ENCODE data around the gene MAEA.

Gene MAEA

DNA sequence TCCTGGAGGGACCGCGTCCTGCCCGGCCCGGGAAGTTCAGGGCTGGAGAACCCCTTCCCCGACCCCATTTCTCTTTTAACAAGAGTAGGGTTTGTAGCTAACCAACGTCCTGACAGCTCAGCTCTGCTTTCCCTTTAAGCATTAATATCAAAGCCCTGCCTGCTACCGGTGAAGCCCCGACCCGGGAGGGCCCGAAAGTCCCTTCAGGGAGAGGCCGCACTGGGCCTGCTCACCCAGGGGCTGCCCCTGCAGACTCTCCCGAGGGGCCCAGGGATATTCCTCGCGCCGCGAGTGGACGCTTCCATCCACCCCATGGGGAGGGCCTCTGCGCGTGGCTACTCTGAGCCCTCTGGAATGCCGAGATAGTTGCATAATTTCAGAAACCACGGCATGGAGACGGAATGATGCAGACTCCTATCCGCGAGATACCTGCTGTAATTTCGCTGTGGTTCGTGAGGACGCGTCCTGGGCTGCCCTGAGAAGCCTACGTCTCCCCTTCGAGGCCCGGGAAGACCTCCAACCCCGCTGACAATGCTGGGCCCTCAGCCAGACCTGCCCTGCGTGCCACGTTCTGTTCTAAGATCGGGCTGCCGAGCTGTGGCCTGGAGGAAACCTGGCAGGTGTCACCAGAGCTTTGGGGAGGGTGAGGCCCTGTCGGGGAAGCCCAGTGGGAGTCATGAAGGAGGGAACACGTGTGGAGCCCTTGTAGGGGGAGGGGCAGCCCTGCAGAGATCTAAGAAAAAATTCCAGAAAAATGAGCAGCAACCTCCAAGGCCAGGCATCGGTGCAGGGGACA, 39.8 kb upstream of the MAEA start:
- no peak for DNase-seq (ENCODE audit: low read depth, low spot score)

DNA sequence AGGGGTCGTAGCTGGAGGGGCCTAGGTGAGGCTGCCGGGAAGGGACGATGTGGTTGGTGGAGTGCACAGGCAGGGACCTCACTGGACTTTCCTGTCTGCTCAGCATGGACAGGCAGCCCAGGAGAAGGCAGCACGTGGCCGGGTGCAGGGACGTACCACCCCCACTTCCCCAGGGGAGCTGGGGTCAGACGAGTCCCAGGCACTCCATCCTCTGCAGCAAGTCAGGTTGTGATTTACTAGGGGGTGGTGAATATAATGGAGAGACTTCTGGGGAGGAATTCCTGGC, 39.2 kb upstream of the MAEA start:
- DNase-seq (ENCODE audit: low read depth, low spot score), result no peak

DNA sequence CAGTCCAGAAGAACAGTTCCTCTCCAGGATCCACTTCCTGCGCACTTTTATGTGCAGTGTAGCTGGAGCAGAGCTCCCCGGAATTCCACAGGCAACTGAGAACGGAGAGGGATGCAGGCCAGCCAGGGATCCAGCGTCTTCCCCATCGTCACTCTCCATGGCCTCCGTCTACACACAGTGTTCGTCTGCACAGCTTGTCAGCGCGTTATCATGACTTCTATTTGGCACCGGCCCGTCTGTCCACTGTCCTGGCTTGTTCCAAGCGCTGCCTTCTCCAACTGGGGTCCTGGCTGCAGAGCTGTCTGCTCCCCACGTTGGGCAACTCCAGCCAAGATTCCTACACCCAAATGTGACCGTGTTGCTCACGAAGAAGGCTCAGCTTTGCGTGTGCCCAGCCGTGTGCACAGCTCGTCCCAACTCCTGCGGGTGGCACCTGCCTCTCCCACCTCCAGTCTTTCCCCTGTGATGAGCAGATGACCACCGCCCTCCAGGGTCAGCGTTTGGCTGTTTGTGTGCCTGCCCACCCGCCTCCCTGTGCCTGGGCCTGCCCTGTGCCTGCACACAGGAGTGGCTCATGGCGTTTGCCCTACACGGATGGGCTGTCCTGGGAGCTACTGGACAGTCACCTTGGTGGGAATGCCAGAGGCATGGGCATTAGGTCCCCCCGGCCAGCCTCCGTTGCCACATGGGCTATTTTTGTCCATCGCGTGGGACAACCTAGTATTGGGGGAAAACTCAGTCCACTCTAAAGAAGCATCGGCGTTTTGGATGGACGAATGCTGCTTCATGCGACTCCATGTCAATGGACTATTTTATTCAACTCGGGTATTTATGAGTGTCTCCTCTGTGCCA, 38.5 kb upstream of the MAEA start:
- DNase-seq (ENCODE audit: low read depth, low spot score), result no peak

DNA sequence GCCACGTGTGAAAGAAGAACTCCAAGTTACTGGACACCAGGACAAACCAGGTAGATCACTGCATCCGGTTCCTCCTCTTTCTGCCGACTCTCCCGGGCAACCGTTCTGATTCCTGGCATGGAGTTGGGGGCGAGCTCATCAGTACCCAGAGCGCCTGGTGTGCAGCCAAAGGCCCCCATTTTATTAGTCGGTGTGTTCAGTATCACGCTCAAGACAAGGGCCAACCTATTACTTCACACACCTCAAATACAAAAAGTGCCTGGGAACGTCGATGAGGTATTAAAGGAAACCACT, 38.0 kb upstream of the MAEA start:
- DNase-seq (ENCODE audit: low read depth, low spot score), result no peak

DNA sequence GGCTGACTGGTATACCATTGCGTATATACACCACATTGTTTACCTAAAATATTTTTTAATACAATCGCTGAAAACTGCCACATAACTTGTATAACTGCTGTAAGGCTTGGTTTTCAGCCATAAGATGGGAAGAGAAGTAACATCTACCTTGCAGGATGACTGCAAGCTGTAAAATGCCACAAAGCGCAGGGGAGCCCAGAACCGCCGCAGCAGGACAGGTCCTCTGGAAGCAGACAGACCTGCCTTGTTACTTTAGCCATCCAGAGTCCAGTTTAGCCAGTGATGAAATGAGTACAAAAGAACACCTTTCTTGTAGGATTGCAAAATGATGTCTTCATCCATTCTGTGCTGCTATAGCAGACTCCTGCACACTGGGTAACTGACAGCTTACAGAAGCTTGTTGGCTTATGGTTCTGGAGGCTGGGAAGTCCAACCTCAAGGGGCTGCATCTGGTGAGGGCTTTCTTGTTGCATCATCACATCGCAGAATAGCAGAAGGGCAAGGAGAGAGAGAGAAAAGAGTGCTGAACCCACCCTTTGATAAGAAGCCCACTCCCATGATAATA, 36.7 kb upstream of the MAEA start:
- DNase-seq (ENCODE audit: low read depth, low spot score), result no peak

DNA sequence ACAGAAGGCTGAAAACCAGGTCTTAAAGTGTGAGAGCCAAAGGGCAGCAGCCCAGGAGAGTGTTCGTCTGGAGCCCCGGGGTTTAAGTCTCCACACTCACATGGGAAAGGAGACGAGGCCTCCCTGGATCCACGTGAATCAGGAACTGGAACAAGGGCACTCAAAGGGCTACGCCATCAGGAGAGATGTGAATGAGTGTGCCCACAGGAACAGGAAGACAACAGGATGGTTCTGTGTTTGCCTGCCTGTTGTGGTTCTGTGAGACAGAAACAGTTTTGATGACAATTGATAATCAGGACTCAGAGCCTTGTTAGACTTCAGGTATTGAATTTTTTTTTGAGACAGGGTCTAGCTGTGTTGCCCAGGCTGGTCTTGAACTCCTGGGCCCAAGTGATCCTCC, 35.9 kb upstream of the MAEA start:
- DNase-seq (ENCODE audit: low read depth, low spot score), result no peak

DNA sequence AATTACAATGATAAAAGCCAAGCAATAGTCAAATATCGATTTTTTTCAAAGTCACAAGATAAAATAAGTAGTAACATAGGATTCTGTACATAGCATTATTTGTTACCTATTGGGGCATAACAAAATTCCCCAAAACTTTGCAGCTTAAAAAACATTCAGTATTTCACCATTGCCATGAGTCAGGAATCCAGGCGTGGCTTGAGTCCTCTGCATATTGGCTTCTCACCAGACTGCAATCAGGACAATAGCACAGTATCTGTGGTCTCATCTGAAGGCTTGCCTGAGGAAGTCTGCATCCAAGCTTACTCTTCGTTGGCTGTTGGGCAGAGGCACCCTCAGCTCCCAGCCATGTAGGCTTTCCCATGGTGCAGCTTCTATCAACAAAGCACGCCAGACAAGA, 34.5 kb upstream of the MAEA start:
- no peak for DNase-seq (ENCODE audit: low read depth, low spot score)

DNA sequence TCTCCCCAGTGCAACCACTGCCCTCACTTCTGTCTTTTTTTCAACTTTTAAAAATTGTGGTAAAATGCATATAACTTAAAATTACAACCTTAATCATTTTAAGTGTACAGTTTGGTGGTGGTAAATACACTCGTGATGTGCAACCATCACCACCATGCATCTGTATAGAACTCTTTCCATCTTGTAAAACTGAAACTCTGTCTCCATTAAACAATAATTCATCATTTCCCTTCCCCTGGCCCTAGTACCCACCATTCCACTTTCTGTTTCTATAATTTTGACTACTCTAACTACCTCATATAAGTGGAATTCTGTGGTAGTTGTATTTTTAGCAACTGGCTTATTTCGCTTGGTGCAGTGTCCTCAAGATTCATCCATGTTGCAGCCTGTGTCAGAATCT, 34.0 kb upstream of the MAEA start:
- no peak for DNase-seq (ENCODE audit: low read depth, low spot score)

DNA sequence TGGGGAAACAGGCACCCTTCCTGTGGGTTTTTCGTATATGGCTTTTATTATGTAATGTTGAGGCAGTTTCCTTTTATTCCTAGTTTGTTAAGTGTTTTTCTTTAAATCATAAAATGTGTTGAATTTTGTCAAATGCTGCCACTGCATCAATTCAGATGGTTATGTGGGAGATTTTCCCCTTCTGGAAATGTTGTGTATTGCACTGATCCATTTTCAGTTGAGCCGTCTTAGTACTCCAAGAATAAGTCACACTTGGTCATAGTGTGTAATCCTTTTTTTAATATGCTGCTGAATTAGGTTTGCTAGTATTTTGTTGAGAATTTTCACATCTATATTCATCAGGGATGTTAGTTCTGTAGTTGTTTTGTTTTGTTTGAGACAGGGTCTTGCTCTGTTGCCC, 31.2 kb upstream of the MAEA start:
- no peak for DNase-seq (ENCODE audit: low read depth, low spot score)

DNA sequence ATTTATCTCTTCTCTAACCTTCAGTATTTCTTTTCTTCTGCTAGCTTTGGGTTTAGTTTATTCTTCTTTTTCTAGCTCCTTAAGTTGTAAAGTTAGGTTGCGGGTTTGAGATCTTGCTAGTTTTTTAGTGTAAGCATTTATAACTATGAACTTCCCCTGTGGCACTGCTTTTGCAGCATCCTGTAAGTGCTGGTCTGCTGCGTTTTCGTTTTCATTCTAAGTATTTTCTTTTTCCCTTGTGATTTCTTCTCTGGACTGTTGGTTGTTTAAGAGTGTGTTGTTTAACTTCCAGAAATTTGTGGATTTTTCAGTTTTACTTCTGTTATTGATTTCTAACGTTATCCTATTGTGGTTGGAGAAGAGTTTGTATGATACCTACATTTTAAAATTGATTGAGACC, 29.7 kb upstream of the MAEA start:
- DNase-seq (ENCODE audit: low read depth, low spot score), result no peak

DNA sequence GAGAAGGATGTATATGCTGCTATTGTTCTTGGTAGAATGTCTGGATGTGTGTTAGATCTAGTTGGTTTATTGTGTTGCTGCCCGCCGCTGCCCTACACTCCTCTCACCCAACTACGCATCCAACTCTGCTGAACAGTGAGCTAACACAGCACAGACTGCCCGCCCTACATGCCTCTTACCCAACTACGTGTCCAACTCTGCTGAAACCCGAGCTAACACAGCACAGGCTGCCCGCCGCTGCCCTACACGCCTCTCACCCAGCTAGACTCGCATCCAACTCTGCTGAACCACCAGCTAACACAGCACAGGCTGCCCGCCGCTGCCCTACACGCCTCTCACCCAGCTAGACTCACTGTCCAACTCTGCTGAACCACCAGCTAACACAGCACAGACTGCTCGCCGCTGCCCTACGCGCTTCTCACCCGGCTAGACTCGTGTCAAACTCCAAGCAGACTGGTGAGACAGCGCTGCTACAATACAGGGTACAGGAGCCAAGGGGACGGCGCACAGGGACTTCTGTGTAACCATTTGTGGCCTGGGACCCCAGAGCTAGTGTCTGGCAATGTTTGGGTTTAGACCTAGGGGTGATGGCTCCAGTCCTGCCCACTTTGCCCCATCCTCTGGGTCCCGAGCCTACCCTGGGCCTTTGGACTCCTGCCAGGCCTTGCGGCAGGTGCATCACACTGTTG, 29.1 kb upstream of the MAEA start:
- no peak for DNase-seq (ENCODE audit: low read depth, low spot score)

DNA sequence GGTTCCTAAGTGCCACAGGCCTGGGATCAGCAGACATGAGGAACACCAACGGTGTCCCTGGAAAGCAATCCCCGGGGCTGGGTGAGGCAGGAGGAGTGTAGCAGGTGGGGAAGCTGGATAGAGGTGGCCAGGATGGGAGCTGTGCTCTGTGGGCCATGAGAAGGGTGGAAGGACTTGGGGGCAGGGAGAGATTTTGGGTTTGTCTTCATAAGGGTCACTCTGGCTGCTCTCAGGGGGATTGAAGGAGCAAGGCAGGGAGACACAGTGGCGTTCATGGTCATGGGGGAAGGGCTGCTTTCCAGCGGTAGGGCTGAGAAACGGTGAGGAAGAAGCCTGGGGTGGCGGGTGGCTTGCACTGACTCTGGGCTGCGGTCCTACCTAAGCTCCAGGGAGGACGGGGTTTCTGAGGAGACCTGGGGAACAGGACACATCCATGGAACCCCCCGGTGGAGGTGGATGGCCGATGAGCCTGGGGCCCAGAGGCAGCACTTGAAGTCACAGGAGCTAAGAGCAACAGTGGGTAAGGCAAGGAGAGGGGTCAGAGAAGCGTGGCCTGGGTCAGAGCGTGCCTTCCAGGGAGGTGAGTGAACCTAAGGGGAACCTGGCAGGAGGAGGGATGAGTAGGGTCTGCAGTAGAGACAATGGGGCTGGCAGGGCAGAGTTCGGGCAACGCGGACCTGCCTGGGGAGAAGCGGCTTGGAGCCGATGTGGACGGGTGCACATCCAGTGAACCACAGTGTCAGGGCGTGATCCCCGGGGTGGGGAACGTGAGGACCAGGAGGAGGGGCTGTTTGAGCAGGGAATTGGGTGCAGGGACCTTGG, 28.4 kb upstream of the MAEA start:
- no peak for DNase-seq (ENCODE audit: low read depth, low spot score)

DNA sequence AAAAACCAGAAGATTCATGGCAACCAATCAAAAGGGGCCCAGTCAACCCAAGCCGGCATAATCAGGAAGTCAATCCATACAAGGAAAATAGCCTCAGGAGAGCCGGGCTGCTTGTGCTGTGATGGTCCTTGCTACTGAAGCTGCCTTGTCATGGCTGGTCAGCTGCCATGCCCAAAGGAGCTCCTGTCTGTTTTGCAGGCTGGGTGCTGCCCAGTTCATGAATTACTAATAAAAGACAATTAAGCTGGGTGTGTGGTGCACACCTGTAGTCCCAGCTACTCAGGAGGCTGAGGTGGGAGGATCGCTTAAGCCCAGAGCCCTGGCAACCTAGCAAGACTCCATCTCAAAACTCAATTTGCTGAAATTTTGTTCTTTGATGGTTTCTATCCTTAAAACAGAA, 24.7 kb upstream of the MAEA start:
- no peak for DNase-seq (ENCODE audit: low read depth, low spot score)

DNA sequence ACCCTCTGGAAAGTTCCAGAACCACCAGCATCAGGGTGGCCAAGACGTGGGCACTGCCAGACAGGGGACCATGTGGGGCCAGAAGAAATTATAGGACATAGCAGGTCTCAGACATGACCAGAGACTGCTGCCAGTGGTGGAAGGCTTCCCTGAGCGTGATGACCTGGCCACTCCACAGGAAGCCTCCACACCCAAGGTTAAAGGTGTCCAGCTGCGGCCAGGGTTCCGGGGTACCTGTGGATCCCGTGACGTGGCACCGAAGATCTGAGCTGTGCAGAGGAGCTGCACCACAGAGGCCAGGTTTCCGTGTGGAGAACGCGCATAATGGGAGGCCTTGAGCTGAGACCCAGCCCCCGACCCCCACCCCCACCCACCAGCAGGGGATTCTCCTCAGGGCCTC, 24.3 kb upstream of the MAEA start:
- DNase-seq (ENCODE audit: low read depth, low spot score), result no peak

DNA sequence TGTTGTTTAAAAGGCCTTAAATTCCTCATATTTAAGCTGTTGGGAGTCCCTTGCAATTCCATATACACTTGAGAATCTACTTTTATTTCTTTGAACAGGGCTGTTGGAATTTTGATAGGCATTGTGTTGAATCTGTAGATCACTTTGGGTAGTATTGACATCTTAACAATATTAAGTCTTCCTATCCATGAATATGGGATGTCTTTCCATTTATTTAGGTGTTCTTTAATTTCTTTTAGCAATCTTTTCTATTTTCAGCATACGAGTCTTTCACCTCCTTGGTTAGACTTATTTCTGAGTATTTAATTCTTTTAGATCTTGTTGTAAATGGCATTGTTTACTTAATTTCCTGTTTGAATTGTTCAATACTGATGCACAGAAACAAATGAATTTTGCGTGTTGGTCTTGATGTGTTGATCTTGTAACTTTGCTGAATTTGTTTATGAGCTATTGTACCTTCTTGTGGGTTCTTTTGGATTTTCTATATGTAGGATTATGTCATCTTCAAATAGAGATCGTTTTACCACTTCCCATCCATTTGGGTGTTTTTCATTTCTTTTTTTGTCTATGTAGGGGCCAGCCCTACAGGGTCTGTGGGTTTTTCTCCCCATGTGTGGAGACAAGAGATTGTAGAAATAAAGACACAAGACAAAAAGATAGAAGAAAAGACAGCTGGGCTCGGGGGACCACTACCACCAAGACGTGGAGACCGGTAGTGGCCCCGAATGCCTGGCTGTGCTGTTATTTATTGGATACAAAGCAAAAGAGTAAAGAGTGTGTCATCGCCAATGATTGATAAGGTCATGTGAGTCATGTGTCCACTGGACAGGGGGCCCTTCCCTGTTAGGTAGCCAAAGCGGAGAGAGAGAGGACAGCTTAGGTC, 22.6 kb upstream of the MAEA start:
- DNase-seq (ENCODE audit: low read depth, low spot score), result no peak

DNA sequence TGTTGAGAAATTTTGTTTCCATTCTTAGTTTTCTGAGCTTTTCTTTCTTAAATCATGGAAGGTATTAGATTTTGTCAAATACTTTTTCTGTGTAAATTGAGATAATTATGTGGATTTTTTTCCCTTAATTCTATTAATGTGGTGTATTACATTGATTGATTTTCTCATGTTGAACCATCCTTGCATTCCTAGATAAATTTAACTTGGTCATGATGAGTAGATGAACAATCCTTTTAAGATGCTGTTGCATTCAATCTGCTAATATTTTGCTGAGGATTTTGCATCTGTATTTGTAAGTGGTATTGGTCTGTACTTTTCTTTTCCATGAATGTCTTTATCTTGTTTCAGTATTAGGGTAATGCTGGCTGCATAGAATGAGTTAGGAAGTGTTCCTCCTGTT, 20.5 kb upstream of the MAEA start:
- DNase-seq (ENCODE audit: low read depth, low spot score), result no peak

DNA sequence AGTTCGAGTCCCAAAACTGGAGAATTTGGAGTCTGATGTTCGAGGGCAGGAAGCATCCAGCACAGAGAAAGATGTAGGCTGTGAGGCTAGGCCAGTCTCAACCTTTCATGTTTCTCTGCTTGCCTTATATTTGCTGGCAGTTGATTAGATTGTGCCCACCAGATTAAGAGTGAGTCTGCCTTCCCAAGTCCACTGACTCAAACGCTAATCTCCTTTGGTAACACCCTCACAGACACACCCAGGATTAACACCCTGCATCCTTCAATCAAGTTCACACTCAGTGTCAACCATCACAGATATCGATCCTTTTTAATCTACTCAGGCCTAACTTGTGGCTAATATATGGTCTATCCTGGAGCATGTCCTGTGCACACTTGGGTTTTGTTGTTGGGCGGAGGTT, 18.0 kb upstream of the MAEA start:
- no peak for DNase-seq (ENCODE audit: low read depth, low spot score)

DNA sequence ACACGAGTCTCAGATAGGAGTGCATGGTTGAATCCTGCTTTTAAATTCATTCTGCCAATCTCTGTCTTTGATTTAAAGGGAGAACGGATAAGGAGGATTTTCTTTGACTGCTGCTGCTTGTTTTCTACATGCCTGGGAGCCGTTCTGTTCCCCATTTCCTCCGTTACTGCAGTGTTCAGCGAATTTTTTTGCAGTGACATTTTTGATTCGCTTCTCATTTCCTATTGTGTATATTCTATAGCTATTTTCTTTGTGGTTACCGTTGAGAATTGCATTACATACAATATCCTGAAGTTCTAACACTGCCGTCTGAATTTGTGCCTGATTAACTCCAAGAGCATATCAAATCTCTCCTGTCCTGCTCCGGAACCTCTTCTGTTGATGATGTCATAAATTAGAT, 14.8 kb upstream of the MAEA start:
- DNase-seq (ENCODE audit: low read depth, low spot score), result no peak

DNA sequence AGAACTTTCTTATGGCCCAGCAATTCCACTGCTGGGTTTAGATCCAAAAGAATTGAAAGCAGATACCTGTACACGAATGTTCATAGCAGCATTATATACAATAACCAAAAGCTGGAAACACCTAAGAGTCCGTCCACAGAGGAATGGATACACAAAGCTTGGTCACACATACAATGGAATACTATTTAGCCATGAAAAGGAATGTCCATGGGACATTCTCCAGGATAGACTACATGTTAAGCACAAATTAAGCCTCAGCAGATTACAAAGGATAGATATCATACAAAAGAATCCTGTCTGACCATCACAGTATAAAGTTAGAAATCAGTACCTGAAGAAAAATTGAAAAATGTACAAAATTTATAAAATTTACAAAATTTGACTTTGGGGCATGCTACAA, 12.7 kb upstream of the MAEA start:
- DNase-seq (ENCODE audit: low read depth, low spot score), result no peak

DNA sequence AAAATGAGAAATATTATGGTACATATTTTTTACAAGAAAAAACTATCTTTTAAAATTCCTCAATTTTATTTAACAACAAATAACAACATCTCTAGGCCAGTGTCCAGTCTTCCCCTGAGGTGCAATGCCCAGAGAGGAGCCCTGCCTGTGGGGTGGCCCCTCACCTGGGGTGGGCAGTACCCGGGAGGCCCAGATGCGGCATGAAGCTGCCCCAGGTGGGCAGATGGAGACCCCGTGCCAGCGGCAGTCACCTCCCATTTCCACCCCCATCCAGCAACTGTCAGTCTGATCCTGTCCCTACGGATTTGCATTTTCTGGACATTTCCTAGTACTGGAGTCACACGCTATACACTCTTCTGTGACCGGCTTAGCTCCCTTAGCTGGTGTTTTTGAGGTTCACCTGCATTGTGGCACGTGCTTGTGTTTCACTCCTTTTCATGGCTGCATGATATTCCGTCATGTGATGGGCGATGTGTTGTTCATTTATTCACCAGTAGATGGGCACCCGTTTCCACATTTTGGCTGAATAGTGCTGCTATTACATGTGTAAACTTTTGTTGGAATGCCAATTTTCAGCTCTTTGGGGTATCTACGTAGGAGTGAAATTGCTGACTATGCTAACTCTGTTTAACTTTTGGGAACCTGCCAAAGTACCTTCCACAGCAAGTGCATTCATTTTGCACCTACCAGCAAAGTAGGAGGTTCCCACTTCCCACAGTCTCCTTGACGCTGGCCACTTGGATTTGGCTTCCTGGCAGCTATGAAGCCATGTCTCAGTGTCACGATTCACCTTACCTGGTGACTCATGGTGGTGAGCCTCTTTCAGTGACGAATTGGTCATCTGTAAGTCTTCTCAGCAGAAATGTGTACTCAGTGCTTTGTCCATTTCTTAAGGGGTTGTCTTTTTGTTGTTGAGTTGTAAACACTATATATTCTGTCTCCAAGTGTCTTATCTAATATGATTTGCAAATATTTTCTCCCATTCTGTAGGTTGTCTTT, 11.7 kb upstream of the MAEA start:
- no peak for DNase-seq (ENCODE audit: low read depth, low spot score)
